ENCODE data around the gene GHRHR. TPM values are rescaled to one million over a fixed set of nuclear protein-coding genes. Genes with fewer than 3 reads are reported as not detected.

The GHRHR gene
- total RNA-seq, 2 experiments from 2014 or later = not detected

DNA sequence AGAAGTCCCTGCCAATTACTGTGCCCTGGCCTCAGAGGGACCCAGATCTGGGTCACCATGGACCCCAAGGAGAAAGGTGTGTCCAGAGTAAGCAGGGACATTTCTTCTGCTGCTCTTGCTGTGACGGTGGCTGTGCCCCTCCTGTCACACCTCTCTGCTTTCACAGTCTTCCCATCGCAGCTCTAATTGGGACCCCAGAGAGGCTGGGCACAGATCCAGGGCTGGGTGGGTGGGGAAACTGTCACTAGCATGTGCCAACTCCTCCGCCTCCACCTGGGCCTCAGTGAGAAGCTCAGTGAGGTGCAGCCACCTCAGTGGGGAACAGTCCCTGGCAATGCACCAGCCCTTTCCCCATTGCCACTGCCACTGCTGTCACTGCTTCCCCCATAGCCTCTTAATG is 51.1 kb downstream of the GHRHR start:
- ChIA-PET CTCF (no interaction called here), POLR2A (no interaction called here)
- Mint-ChIP-seq H3K4me3 (no peak overlapping the region), H3K27me3 (peaks cover 9% of the 10 kb centered on the region), H3K36me3 (ENCODE audit: low read depth) (no peaks in the 10 kb centered on the region), H3K4me1 (peaks cover 10% of the 10 kb centered on the region), H3K27ac (no peak overlapping the region), H3K9me3 (no peaks in the 10 kb centered on the region)
- no peak for DNase-seq

DNA sequence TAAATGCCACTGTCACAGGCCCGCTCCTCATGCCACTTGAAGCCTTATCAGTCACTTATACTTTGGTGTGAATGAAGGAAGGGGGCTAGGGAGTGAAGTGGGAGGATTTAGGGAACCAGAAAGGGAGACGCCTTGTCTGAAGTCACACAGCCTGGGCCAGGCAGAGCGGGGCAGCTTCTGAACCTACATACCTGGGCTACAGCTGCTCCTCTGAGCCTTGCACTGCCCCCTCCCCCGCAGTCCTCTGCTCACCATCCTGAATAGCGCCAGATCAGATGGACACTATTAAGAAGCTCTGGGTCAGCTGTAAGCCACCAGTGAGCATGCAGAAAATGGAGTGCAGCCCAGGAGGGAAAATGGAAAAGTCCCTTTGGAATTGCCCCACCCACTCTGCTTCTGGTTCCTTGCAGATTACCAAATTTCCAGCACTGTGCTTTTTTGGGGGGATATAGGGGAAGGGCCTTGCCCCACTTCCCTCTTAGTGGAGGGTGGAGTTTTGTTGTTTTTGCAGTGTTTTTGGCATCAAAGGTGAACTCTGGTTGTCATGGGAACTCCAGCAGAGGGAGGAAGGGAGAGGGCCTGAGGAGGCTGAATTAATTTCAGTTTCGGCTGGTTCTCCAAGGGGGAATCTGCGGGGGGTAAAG is 53.4 kb downstream of the GHRHR start:
- CTCF ChIA-PET = no interaction called here
- DNase-seq = no peak
- H3K27me3 Mint-ChIP-seq = no peaks in the 10 kb centered on the region
- no peak overlapping the region for H3K27ac Mint-ChIP-seq
- POLR2A ChIA-PET = no interaction called here
- no peak overlapping the region for H3K4me3 Mint-ChIP-seq
- no peaks in the 10 kb centered on the region for H3K9me3 Mint-ChIP-seq
- peaks cover 20% of the 10 kb centered on the region for H3K4me1 Mint-ChIP-seq
- no peaks in the 10 kb centered on the region for H3K36me3 Mint-ChIP-seq (ENCODE audit: low read depth)

DNA sequence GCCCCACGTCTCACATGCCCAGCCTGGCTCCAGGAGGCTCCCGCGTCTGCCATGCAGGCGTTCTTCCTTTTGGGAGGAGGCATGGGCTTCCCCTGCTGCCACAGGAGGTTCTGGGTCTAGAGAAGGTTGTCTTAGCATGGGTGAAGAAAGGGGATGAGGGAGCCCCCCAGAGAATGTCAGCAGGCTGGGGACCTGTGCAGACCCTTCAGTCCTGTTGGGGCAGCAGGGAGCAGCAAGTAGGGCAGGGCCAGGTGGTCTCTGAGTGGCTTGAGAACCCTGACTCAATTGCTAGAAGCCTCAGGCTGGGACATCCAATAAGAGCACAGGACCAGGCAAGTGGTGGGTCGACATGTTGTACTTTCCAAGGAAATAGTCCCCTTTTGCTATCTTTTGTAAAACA is 54.0 kb downstream of the GHRHR start:
- Mint-ChIP-seq H3K27me3 (no peaks in the 10 kb centered on the region), H3K4me1 (peaks cover 22% of the 10 kb centered on the region), H3K36me3 (ENCODE audit: low read depth) (no peaks in the 10 kb centered on the region), H3K4me3 (no peak overlapping the region), H3K9me3 (no peaks in the 10 kb centered on the region), H3K27ac (no peak overlapping the region)
- POLR2A ChIA-PET = no interaction called here
- DNase-seq = no peak
- CTCF ChIA-PET = no interaction called here

DNA sequence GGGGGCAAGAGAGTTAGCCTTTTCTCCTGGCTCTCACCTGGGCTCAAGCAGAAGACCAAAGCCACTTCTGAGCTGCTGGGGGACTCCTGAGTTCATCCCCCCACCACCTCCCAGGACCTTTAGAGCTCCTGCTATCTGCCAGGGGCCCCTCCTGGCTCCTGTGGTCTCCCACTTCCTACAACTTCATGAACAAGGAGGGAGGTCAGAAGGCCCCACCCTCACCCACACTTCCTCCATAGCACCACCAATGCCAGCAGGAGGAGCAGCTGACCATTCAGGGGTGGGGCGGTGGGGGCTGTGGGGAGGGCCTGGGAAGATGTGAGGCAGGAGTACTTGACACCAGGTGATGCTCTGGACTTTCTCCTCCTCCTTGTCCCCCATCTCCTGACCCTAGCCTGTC is 55.8 kb downstream of the GHRHR start:
- ChIA-PET POLR2A (no interaction called here), CTCF (interaction anchor here (1.2 kb wide), 1 partner anchor 36 kb away, joined by 5 read pairs; no protein-coding TSS in a partner anchor)
- H3K27me3 Mint-ChIP-seq = no peaks in the 10 kb centered on the region
- H3K9me3 Mint-ChIP-seq = peaks cover 6% of the 10 kb centered on the region
- peaks cover 36% of the 10 kb centered on the region for H3K4me1 Mint-ChIP-seq
- no peak overlapping the region for H3K27ac Mint-ChIP-seq
- H3K4me3 Mint-ChIP-seq = no peak overlapping the region
- H3K36me3 Mint-ChIP-seq (ENCODE audit: low read depth) = peaks cover 4% of the 10 kb centered on the region
- no peak for DNase-seq

DNA sequence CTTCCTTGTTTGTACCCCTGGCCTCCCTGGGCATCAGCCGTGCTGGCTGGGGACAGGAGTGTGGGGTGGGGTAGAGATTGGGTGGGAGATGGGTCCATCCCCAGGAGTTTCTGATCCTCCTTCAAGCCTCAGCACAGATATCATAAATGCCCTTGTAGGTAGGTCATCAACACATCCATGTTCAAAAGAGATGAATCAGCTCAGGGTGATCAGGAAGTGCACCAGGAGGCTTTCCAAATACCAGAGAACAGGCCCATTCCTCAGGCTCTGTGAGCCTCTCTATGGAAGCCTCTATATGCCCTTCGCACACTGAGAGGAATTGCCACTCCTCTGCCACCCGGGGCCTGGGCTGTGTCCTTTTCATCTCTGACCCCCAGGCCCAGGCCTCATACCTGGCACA is 56.4 kb downstream of the GHRHR start:
- H3K36me3 Mint-ChIP-seq (ENCODE audit: low read depth) = peaks cover 6% of the 10 kb centered on the region
- H3K9me3 Mint-ChIP-seq = peaks cover 9% of the 10 kb centered on the region
- H3K4me1 Mint-ChIP-seq = peaks cover 40% of the 10 kb centered on the region
- no peaks in the 10 kb centered on the region for H3K27me3 Mint-ChIP-seq
- ChIA-PET POLR2A (no interaction called here), CTCF (interaction anchor here (1.2 kb wide), 1 partner anchor 37 kb away, joined by 5 read pairs; no protein-coding TSS in a partner anchor)
- H3K4me3 Mint-ChIP-seq = no peak overlapping the region
- no peak overlapping the region for H3K27ac Mint-ChIP-seq
- no peak for DNase-seq

DNA sequence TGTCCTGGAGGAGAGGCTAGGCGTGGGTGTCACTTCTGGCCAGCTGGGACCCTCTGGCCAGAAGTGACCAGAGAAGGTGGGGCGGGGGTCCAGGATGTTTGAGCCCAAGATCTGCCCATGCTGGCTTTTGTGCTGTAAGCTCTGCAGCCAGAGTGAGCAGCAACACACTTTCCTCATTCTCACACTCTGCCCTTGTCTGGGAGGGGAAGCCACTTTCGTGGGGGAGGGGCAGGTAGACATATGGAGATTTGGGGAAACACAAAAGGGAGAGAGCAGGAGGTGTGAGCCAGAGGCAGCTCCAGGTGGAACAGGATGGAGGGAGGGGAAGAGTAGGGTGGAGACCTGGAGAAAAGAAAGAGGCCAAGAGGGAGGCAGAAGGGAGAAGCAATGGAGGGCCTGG is 56.9 kb downstream of the GHRHR start:
- ChIA-PET POLR2A (no interaction called here), CTCF (no interaction called here)
- no peaks in the 10 kb centered on the region for H3K27me3 Mint-ChIP-seq
- peaks cover 9% of the 10 kb centered on the region for H3K9me3 Mint-ChIP-seq
- H3K36me3 Mint-ChIP-seq (ENCODE audit: low read depth) = peaks cover 6% of the 10 kb centered on the region
- peaks cover 40% of the 10 kb centered on the region for H3K4me1 Mint-ChIP-seq
- H3K4me3 Mint-ChIP-seq = no peak overlapping the region
- H3K27ac Mint-ChIP-seq = no peak overlapping the region
- DNase-seq = no peak

DNA sequence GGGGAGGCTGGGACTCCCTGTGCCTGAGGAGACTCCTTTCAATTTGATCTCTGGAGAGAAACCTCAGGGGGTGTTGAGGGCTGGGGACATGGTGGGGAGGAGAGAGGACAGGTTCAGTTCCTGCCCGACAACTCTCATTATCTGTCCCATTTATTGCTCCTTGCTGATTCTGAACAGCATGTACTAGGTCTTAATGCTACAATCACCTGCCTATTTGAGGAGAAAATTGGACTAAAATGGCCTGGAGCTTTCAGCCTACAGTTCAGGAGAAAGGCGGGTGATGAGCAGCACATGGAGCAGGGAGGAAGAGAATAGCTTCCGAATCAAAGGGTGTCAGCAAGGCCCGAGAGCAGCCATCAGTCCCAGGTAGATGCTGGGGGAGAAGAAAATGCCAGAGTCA is 58.4 kb downstream of the GHRHR start:
- ChIA-PET POLR2A (no interaction called here), CTCF (no interaction called here)
- Mint-ChIP-seq H3K36me3 (ENCODE audit: low read depth) (peaks cover 6% of the 10 kb centered on the region), H3K9me3 (peaks cover 9% of the 10 kb centered on the region), H3K4me1 (peaks cover 40% of the 10 kb centered on the region), H3K27ac (no peak overlapping the region), H3K4me3 (no peak overlapping the region), H3K27me3 (no peaks in the 10 kb centered on the region)
- DNase-seq = no peak

DNA sequence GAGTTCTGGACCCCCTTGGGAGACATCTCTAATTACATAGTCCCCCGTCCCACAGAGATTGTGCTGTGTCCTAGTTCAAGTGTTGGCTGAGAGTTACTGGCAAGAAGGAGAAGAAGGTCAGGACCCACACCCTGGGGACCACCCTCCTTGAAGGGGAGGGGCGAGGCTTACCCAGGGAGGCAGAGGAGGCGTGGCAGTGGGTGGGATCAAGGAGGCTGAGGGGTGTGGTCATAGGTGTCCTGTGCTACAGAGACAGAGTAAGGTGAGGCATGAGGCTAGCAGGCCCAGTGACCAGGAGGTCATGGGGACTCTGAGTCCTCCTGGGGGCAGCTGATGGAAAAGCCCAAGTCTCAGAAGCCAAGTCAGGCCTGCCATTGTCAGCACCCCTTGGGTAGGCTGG is 59.0 kb downstream of the GHRHR start:
- H3K4me3 Mint-ChIP-seq = no peak overlapping the region
- H3K36me3 Mint-ChIP-seq (ENCODE audit: low read depth) = peaks cover 6% of the 10 kb centered on the region
- H3K9me3 Mint-ChIP-seq = peaks cover 9% of the 10 kb centered on the region
- no peak for DNase-seq
- ChIA-PET POLR2A (no interaction called here), CTCF (no interaction called here)
- H3K27ac Mint-ChIP-seq = no peak overlapping the region
- no peaks in the 10 kb centered on the region for H3K27me3 Mint-ChIP-seq
- peaks cover 40% of the 10 kb centered on the region for H3K4me1 Mint-ChIP-seq

DNA sequence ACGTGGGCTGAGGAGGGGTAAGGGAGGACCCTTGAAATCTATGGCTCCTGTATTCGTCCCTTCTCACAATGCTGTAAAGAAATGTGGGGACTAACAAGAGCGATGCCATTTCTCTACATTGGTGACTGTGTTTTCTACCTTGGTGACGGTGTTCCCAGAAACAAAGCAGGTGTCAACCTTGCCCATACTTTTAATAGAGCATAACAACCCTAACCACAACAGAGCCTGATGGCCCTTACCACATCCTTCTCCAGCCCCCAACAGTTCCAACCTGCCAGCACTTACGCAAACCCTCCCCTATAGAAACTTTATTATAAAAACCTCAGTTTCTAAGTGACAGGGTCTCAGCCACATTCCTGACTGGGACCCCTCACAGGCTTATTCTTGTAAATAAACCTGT is 60.1 kb downstream of the GHRHR start:
- ChIA-PET POLR2A (no interaction called here), CTCF (no interaction called here)
- Mint-ChIP-seq H3K27me3 (no peaks in the 10 kb centered on the region), H3K4me1 (peaks cover 37% of the 10 kb centered on the region), H3K4me3 (no peak overlapping the region), H3K36me3 (ENCODE audit: low read depth) (peaks cover 6% of the 10 kb centered on the region), H3K9me3 (peaks cover 9% of the 10 kb centered on the region), H3K27ac (peak overlapping the region; percentile 77)
- DNase-seq = peak; percentile 21

DNA sequence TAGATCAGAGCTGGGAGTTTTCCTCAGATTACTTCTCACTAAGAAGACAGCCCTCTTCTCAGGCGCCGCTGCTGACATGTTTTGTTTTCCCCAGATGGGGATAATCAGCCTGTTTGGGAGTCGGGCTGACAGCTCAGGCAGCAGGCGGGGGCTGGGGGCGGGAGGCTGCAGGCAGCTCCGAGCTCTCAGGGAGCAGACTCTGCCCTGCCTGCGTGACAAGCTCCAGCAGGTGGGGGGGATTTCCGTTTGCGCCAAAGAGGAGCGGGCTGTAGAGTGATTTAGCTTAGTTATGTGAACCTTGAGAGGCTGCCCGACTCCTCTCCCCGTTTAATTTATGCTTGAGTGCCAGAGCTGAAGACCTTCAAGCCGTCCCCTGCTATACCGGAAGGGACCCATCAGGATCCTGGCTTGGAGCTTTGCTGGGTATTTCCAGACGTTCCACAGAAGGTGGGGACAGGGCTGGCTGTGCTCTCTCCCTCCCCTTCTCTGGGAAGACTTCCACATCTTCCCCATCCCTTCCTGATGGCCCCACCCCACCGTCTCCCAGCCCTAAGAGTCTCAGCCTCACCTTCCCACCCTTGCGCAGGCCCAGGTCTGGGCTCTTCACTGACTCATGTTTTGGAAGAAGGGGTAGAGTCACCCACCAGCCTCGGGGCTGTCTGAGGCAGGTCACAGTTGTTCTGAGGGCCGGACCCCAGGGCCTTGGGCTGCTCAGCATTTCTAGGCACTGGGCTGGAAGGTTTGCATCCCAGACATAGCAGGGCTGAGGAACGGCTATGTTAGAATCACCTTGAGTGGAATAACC is 63.6 kb downstream of the GHRHR start:
- no peak overlapping the region for H3K27ac Mint-ChIP-seq
- DNase-seq = no peak
- ChIA-PET CTCF (no interaction called here), POLR2A (no interaction called here)
- peaks cover 9% of the 10 kb centered on the region for H3K9me3 Mint-ChIP-seq
- peaks cover 21% of the 10 kb centered on the region for H3K4me1 Mint-ChIP-seq
- H3K36me3 Mint-ChIP-seq (ENCODE audit: low read depth) = peaks cover 6% of the 10 kb centered on the region
- H3K27me3 Mint-ChIP-seq = no peaks in the 10 kb centered on the region
- no peak overlapping the region for H3K4me3 Mint-ChIP-seq

DNA sequence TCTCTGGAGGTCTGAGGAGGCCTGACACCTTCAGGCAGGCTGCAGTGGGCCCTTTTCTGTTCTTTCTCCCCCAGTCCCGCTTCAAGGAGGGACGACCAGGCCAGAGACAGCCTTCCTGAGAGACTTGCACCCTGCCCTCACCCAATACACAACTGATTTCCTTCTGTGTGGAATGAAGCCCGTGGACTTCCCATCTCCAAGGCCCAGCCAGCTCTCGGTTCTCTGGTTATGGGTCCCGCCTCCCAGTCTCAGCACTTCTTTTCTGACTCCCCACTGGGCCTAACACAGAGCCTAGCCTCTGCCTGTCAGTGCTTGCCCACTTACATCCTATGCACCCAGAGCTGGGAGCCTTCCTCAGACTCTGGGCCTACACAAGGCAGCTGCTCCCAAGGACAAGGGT is 64.3 kb downstream of the GHRHR start:
- POLR2A ChIA-PET = no interaction called here
- Mint-ChIP-seq H3K36me3 (ENCODE audit: low read depth) (peaks cover 6% of the 10 kb centered on the region), H3K9me3 (peaks cover 9% of the 10 kb centered on the region), H3K4me1 (peaks cover 18% of the 10 kb centered on the region), H3K27me3 (no peaks in the 10 kb centered on the region), H3K27ac (no peak overlapping the region), H3K4me3 (no peak overlapping the region)
- DNase-seq = no peak
- CTCF ChIA-PET = no interaction called here

DNA sequence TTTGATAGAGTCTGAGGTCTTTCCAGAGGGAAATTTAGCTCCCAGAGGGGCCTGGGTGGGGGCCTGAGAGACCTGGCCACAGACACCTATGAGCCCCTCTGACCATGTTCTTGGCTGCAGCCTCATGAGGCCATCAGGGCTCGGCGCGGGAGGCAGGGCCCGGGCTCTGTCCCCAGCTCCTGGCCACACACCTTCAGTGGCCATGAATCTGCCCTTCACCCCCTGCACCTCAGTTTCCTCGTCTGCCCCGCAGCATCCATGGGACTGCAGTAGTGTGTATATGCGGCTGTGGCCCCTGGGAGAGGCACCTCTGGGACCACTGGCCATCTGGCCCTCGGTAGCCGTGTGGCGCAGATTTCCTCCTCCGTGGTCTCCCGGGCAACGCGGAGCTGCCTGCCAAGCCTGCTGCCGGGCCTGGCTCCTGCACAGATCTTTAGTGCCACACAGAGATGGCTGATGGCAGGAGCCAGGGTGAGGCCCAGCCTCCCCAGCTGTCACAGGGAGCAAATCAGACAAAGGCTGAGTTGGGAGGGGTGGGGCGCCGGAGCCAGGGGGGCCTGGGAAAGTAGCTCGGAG is 64.8 kb downstream of the GHRHR start:
- no peak for DNase-seq
- Mint-ChIP-seq H3K27me3 (no peaks in the 10 kb centered on the region), H3K27ac (no peak overlapping the region), H3K36me3 (ENCODE audit: low read depth) (peaks cover 6% of the 10 kb centered on the region), H3K4me3 (no peak overlapping the region), H3K4me1 (peaks cover 14% of the 10 kb centered on the region), H3K9me3 (peaks cover 9% of the 10 kb centered on the region)
- CTCF ChIA-PET = no interaction called here
- POLR2A ChIA-PET = no interaction called here
